ENCODE results near the gene TLE3.

Gene TLE3

GRCh38 chr15:70097321-70098152, at the start of gene TLE3:
Gene TLE3 (minus strand): TSS chr15:70097917. CDS start chr15:70096798, 1,119 bp downstream.
- Histone ChIP-seq H4K20me1 (ENCODE audit: insufficient read depth) (peaks cover 32% of the 10 kb centered on the region), H2AFZ (ENCODE audit: low read depth) (peak within 1 kb of the TSS; percentile 34; the same call in 1 of the 2 replicates), H3K27ac (peak within 1 kb of the TSS; percentile 94), H3K9ac (peak within 1 kb of the TSS; percentile 98), H3K4me3 (IDR thresholded peaks at IDR 0.05; ENCODE audit: insufficient read depth, low read depth, low read length) (no peak within 1 kb of the TSS), H3K79me2 (ENCODE audit: insufficient read depth, low read depth) (peaks cover 52% of the 10 kb centered on the region), H3K4me1 (ENCODE audit: low read depth, poor library complexity, severe bottlenecking) (peaks cover 42% of the 10 kb centered on the region), H3K36me3 (ENCODE audit: insufficient read depth) (peaks cover 7% of the 10 kb centered on the region; the same call in 1 of the 2 replicates), H3K4me2 (peak within 1 kb of the TSS; percentile 90), H3K27me3 (ENCODE audit: insufficient read depth, low read depth) (no peaks in the 10 kb centered on the region)
- TF ChIP-seq, protein P1, sequence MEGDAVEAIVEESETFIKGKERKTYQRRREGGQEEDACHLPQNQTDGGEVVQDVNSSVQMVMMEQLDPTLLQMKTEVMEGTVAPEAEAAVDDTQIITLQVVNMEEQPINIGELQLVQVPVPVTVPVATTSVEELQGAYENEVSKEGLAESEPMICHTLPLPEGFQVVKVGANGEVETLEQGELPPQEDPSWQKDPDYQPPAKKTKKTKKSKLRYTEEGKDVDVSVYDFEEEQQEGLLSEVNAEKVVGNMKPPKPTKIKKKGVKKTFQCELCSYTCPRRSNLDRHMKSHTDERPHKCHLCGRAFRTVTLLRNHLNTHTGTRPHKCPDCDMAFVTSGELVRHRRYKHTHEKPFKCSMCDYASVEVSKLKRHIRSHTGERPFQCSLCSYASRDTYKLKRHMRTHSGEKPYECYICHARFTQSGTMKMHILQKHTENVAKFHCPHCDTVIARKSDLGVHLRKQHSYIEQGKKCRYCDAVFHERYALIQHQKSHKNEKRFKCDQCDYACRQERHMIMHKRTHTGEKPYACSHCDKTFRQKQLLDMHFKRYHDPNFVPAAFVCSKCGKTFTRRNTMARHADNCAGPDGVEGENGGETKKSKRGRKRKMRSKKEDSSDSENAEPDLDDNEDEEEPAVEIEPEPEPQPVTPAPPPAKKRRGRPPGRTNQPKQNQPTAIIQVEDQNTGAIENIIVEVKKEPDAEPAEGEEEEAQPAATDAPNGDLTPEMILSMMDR (conservative IDR thresholded peaks at IDR 0.05; ENCODE audit: low read depth, low read length) = 0 out of 2 replicates have a peak, but pooled peaks have one; percentile 46

- Histone ChIP-seq H3K4me1 (ENCODE audit: low read depth, poor library complexity, severe bottlenecking) (no peaks in the 10 kb centered on the region), H3K9ac (no peak overlapping the region), H3K4me2 (no peak overlapping the region), H4K20me1 (ENCODE audit: insufficient read depth) (no peaks in the 10 kb centered on the region), H3K79me2 (ENCODE audit: insufficient read depth, low read depth) (no peaks in the 10 kb centered on the region), H3K4me3 (IDR thresholded peaks at IDR 0.05; ENCODE audit: insufficient read depth, low read depth, low read length) (no peak overlapping the region), H2AFZ (ENCODE audit: low read depth) (no peak overlapping the region), H3K27ac (no peak overlapping the region), H3K27me3 (ENCODE audit: insufficient read depth, low read depth) (no peaks in the 10 kb centered on the region), H3K36me3 (ENCODE audit: insufficient read depth) (no peaks in the 10 kb centered on the region)
- TF ChIP-seq, protein P1 (conservative IDR thresholded peaks at IDR 0.05; ENCODE audit: low read depth, low read length) = no peak
Measured at GRCh38 chr15:70147178-70147760, 49.6 kb upstream of the TLE3 start.

GRCh38 chr15:70146771-70147170, 49.1 kb upstream of the TLE3 start:
- H4K20me1 ChIP-seq (ENCODE audit: insufficient read depth) = no peaks in the 10 kb centered on the region
- H3K4me2 ChIP-seq = no peak overlapping the region
- H3K9ac ChIP-seq = no peak overlapping the region
- no peak overlapping the region for H2AFZ ChIP-seq (ENCODE audit: low read depth)
- H3K4me3 ChIP-seq (IDR thresholded peaks at IDR 0.05; ENCODE audit: insufficient read depth, low read depth, low read length) = no peak overlapping the region
- TF ChIP-seq, protein P1 (conservative IDR thresholded peaks at IDR 0.05; ENCODE audit: low read depth, low read length) = no peak
- no peak overlapping the region for H3K27ac ChIP-seq
- H3K36me3 ChIP-seq (ENCODE audit: insufficient read depth) = no peaks in the 10 kb centered on the region
- no peaks in the 10 kb centered on the region for H3K79me2 ChIP-seq (ENCODE audit: insufficient read depth, low read depth)
- H3K27me3 ChIP-seq (ENCODE audit: insufficient read depth, low read depth) = no peaks in the 10 kb centered on the region
- H3K4me1 ChIP-seq (ENCODE audit: low read depth, poor library complexity, severe bottlenecking) = no peaks in the 10 kb centered on the region

- H3K4me3 ChIP-seq (IDR thresholded peaks at IDR 0.05; ENCODE audit: insufficient read depth, low read depth, low read length) = no peak overlapping the region
- no peaks in the 10 kb centered on the region for H3K36me3 ChIP-seq (ENCODE audit: insufficient read depth)
- H4K20me1 ChIP-seq (ENCODE audit: insufficient read depth) = no peaks in the 10 kb centered on the region
- H3K4me1 ChIP-seq (ENCODE audit: low read depth, poor library complexity, severe bottlenecking) = peaks cover 4% of the 10 kb centered on the region
- no peak overlapping the region for H3K4me2 ChIP-seq
- TF ChIP-seq, protein P1 (conservative IDR thresholded peaks at IDR 0.05; ENCODE audit: low read depth, low read length) = no peak
- H3K9ac ChIP-seq = no peak overlapping the region
- no peaks in the 10 kb centered on the region for H3K79me2 ChIP-seq (ENCODE audit: insufficient read depth, low read depth)
- H2AFZ ChIP-seq (ENCODE audit: low read depth) = no peak overlapping the region
- H3K27me3 ChIP-seq (ENCODE audit: insufficient read depth, low read depth) = no peaks in the 10 kb centered on the region
- H3K27ac ChIP-seq = no peak overlapping the region
Measured at GRCh38 chr15:70146162-70146561, 48.4 kb upstream of the TLE3 start.
